Measurements from ENCODE around the gene WDR48. TPM values are rescaled to one million over a fixed set of nuclear protein-coding genes. Genes with fewer than 3 reads are reported as not detected.

WDR48 gene
- polyA plus RNA-seq, 4 donors, result 79.7 to 104 (median 100) TPM

GRCh38 chr3:39062180-39062579 lies 10.4 kb downstream of the WDR48 start:
- DNase-seq (ENCODE audit: low read depth in 4 of 4, low spot score in 3 of 4), result no peak

DNA sequence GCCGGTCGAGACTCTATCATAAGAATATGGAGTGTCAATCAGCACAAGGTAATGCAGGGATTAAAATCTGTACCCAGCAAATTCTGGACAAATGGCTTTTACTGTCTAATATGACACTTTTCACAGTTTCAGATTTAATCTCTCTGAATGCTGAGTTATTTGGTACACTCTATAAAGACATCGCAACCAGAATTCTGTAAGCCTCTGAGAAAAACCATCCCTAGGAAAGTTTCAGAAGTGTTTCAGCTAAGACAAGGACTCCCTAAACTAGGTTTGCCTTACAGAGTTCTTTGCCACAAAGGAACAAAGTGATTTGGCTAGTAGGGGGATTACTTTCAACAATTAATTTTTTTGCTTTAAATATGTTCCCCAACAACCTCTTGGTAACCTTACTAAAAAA lies 11.3 kb downstream of the WDR48 start:
- no peak for DNase-seq (ENCODE audit: low read depth in 4 of 4, low spot score in 3 of 4)

DNA sequence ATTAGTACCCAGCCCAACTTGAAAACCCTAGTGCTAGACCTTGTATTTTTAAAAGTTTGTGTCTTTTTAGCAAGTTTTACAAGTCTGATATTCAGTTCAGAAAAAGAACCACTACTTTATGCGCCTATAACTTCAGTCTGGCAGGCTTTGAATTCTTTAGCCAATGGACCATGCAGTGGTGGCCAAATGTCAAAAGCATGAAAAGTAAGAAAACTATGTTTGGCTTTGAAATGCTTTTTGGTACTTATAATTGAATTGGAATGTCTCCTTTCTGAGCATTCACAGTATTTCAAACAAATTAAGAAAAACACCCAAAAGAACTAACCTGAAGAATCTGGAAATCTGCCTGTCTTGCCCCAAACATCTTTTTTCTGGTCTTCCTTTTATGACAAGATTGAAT lies 12.8 kb downstream of the WDR48 start:
- no peak for DNase-seq (ENCODE audit: low read depth in 4 of 4, low spot score in 3 of 4)

- no peak for DNase-seq (ENCODE audit: low read depth in 4 of 4, low spot score in 3 of 4)
These were observed 13.4 kb downstream of the WDR48 start for GRCh38 chr3:39065197-39065596.

- DNase-seq (ENCODE audit: low read depth in 4 of 4, low spot score in 3 of 4), result no peak
These were observed 15.5 kb downstream of the WDR48 start for GRCh38 chr3:39067286-39067685.

GRCh38 chr3:39068556-39068955 lies 16.7 kb downstream of the WDR48 start:
- DNase-seq (ENCODE audit: low read depth in 4 of 4, low spot score in 3 of 4), result no peak

DNA sequence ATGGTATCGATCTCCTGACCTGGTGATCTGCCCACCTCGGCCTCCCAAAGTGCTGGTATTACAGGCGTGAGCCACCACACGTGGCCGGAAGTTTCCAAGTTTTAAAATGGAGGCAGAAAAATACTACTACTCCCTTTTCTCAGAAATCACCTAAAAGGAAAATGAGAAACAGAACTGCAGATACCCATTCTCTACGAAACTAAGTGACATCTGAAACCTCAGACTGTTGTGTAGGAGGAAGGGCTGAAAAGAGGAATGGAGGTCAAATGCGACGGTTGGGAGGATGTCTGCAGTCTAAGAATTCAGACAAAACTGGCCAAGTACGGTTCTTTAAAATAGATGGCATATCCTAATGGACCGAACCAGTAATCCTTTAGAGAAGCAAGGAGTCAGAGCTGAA lies 24.1 kb downstream of the WDR48 start:
- DNase-seq (ENCODE audit: low read depth in 4 of 4, low spot score in 3 of 4), result no peak

GRCh38 chr3:39079530-39079929 lies 27.7 kb downstream of the WDR48 start:
- DNase-seq (ENCODE audit: low read depth in 4 of 4, low spot score in 3 of 4), result no peak

- DNase-seq (ENCODE audit: low read depth in 4 of 4, low spot score in 3 of 4), result no peak
These were observed 28.2 kb downstream of the WDR48 start for GRCh38 chr3:39080026-39080425.

- DNase-seq (ENCODE audit: low read depth in 4 of 4, low spot score in 3 of 4), result no peak
These were observed 31.0 kb downstream of the WDR48 start for GRCh38 chr3:39082666-39083313.

GRCh38 chr3:39086144-39086543 lies 34.3 kb downstream of the WDR48 start:
- no peak for DNase-seq (ENCODE audit: low read depth in 4 of 4, low spot score in 3 of 4)

- DNase-seq (ENCODE audit: low read depth in 4 of 4, low spot score in 3 of 4), result no peak
These were observed 36.6 kb downstream of the WDR48 start for GRCh38 chr3:39088456-39088855.

GRCh38 chr3:39088889-39089288 lies 37.1 kb downstream of the WDR48 start:
- DNase-seq (ENCODE audit: low read depth in 4 of 4, low spot score in 3 of 4), result no peak

GRCh38 chr3:39090922-39091321 lies 39.1 kb downstream of the WDR48 start:
- DNase-seq (ENCODE audit: low read depth in 4 of 4, low spot score in 3 of 4), result no peak

DNA sequence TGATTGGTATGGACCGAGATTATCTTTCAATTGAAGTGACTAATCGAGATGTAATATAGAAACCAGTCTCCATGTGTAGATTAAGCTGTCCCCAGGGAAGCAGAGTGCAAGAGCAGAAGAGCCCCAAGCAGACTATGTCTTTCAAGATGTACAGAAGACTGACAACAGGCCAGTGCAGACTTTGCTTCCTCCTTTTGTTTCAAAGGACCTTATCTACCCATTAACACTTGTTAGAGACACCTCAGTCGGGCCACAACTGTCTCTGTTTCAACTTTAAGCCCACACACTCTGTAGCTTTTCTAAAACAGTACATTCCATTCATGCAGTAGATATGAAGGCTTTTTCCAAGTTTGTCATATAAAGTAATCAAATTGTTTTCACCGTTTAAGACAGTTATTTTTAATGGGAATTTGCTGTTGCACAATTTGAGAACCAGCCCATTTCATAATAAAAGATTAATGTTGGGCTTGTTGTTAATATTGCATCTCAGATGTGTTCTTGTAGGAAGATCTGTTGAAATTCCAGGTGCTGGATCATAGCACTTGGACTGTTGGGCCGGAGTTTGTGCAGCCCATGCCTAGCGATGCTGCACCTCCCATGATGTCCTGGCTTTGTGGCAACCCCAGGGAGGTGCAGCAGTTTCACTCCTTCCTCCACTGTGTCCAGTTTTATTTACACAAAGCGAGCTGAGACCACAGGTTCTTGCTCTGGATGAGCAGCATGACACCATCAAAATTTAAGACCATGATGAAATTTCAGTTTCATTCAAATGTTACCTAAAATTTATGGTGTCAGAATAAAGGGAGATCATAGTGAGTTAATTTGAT lies 43.2 kb downstream of the WDR48 start:
- no peak for DNase-seq (ENCODE audit: low read depth in 4 of 4, low spot score in 3 of 4)

DNA sequence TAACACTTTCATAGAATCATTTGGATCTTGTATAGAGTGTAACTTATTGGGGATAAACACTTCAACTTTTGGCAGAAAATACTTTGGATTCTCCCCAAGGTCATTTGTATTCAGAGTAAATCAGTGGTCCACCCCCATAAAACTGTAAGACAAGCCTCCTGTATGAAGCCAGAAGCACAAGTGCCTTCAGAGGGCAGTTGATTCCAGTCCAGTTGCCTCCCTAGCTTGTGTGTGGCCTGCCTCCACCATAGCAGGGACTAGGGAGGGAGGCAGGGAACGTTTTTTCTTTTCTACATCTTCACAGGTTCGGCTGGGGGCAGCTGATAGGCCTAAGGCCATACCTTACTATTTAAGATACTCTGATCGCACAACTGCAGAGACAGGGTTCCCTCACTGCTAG lies 44.0 kb downstream of the WDR48 start:
- no peak for DNase-seq (ENCODE audit: low read depth in 4 of 4, low spot score in 3 of 4)

GRCh38 chr3:39096775-39097174 lies 45.0 kb downstream of the WDR48 start:
- DNase-seq (ENCODE audit: low read depth in 4 of 4, low spot score in 3 of 4), result no peak

- no peak for DNase-seq (ENCODE audit: low read depth in 4 of 4, low spot score in 3 of 4)
These were observed 46.1 kb downstream of the WDR48 start for GRCh38 chr3:39097716-39098472.

GRCh38 chr3:39098473-39099000 lies 46.7 kb downstream of the WDR48 start:
- no peak for DNase-seq (ENCODE audit: low read depth in 4 of 4, low spot score in 3 of 4)

GRCh38 chr3:39099242-39099641 lies 47.4 kb downstream of the WDR48 start:
- DNase-seq (ENCODE audit: low read depth in 4 of 4, low spot score in 3 of 4), result no peak

All from right renal pelvis (tissue), 4 donors.